Measurements from ENCODE around the gene MCL1.
A peak's percentile ranks its signal among the peaks of the same experiment; 100 is the strongest.
"Not testable (repeated sequence)": the region's sequence is repeated elsewhere in the genome, so short reads cannot be mapped to it uniquely, and the experiment has no call there.

MCL1 gene

DNA sequence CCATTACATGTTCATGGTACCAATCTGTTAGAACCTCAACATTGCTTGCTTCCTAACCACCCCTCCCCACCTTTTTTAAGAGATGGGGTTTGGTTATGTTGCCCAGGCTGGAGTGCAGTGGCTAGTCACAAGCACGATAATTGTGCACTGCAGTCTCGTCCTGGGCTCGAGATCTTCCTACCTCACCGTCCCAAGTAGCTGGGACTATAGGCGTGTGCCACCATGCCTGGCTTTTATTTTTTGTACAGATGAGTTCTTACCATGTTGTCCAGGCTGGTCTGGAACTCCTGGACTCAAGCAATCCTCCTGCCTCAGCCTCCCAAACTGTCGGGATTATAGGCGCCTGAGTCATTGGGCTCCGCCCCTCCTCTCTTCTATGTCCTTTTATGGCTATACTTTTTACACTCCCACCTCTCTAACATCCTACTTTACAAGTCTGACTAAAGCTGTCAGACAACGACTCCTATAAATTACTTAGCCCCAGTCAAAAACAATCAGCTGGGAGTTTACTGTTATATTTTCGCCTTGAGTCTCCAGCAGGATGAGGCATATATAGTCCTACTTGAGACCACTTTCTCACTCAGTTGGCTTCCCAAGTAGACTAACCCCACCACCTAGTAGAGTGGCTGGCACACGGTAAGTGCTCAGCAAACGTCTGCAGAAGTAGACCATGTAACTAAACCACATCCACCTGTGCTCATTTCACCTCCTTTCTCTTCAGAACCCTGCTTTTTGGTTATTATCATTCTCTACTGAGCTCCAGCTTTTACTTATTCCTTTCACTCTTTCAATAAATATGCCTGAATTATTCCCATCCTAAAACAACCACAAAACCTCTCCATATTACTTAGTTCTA is 36.2 kb upstream of the MCL1 start:
- H3K9ac ChIP-seq (ENCODE audit: low read depth, low read length): no peak overlapping the region
- H3K9me3 ChIP-seq (replicated peaks; ENCODE audit: low read length): no peaks in the 10 kb centered on the region
- no peaks in the 10 kb centered on the region for H3K27me3 ChIP-seq (ENCODE audit: control insufficient read depth, insufficient read depth, low read length)
- H3K36me3 ChIP-seq (ENCODE audit: insufficient read depth, low read length): peaks cover 10% of the 10 kb centered on the region
- H3K4me2 ChIP-seq (ENCODE audit: low read length): no peak overlapping the region
- H3K4me1 ChIP-seq (ENCODE audit: control insufficient read depth, insufficient read depth, low read length): peaks cover 56% of the 10 kb centered on the region
- no peak overlapping the region for H3K4me3 ChIP-seq (ENCODE audit: low read length)

DNA sequence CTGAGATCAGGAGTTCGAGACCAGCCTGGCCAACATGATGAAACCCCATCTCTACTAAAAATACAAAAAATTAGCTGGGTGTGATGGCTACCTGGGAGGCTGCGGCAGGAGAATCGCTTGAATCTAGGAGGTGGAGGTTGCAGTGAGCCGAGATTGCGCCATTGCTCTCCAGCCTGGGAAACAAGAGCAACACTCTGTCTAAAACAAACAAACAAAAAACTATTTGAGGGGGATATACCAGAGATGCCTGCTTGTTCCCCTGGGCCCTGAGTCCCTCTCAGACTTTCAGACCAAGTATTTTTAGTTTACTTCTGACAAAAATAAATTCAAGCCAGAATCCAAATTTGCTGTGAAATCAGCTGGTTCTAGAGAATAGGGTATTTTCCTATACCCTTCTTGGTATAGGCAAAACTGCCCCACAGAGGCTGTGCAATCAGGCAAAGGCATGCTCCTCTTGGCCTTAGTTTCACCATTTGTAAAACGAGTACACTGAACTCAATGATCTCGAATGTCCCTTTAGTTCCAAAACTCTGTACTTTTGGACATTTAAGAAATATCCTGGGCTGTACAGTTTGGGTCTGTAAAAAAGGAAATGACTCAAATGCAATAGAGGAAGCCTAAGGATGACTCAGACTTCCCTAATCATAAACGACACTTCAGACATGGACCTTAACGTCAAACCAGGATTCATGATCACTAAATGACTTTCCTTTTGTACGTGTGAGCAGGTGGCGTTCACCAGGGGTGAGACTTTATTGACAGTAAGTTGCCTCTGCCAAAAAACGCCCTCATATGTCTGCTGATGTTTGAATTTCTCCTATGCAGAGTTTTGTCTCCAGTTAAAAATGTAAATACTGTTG is 33.9 kb upstream of the MCL1 start:
- H3K4me1 ChIP-seq (ENCODE audit: control insufficient read depth, insufficient read depth, low read length): peaks cover 45% of the 10 kb centered on the region

DNA sequence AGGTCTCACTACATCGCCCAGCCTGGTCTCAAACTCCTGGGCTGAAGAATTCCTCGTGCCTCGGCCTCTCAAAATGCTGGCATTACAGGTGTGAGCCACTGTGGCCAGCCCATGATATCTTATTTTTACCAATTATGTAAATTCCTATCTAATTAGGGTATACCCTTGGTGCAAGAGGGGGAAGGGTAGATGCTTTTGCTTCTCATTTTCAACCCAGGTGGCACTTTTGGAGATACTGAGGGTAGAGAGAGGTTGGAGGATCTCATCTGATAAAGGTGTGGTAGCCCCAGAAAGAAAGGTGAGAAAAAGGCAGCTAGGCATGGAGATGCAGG is 32.6 kb upstream of the MCL1 start:
- peaks cover 45% of the 10 kb centered on the region for H3K4me1 ChIP-seq (ENCODE audit: control insufficient read depth, insufficient read depth, low read length)
- peak overlapping the region; percentile 87 for H3K9ac ChIP-seq (ENCODE audit: low read depth, low read length)
- H3K36me3 ChIP-seq (ENCODE audit: insufficient read depth, low read length): peaks cover 5% of the 10 kb centered on the region
- no peaks in the 10 kb centered on the region for H3K27me3 ChIP-seq (ENCODE audit: control insufficient read depth, insufficient read depth, low read length)
- peak overlapping the region; percentile 68 for H3K4me2 ChIP-seq (ENCODE audit: low read length)
- no peaks in the 10 kb centered on the region for H3K9me3 ChIP-seq (replicated peaks; ENCODE audit: low read length)
- peak overlapping the region; percentile 32 for H3K4me3 ChIP-seq (ENCODE audit: low read length)

More for the DNA sequence above, 33.9 kb upstream of the MCL1 start:
- Histone ChIP-seq H3K36me3 (ENCODE audit: insufficient read depth, low read length) (peaks cover 6% of the 10 kb centered on the region), H3K4me2 (ENCODE audit: low read length) (peak overlapping the region; percentile 68), H3K9me3 (replicated peaks; ENCODE audit: low read length) (no peaks in the 10 kb centered on the region), H3K4me3 (ENCODE audit: low read length) (peak overlapping the region; percentile 25), H3K27me3 (ENCODE audit: control insufficient read depth, insufficient read depth, low read length) (no peaks in the 10 kb centered on the region), H3K9ac (ENCODE audit: low read depth, low read length) (peak overlapping the region; percentile 80)

DNA sequence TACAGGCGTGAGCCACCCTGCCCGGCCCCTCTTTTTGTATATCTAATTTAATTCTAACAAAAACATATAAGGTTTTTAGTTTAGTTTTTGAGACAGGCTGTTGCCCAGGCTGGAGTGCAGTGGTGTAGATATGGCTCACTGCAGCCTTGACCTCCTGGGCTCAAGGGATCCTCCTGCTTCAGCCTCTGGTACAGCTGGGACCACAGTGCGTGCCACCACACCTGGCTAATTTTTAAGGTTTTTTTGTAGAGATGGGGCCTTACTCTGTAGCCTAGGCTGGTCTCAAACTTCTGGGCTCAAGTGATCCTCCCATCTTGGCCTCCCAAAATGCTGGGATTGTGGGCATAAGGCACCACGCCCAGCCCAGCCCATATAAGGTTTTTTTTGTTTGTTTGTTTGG is 31.2 kb upstream of the MCL1 start:
- Histone ChIP-seq H3K4me2 (ENCODE audit: low read length) (no peak overlapping the region), H3K4me3 (ENCODE audit: low read length) (no peak overlapping the region), H3K27me3 (ENCODE audit: control insufficient read depth, insufficient read depth, low read length) (no peaks in the 10 kb centered on the region), H3K4me1 (ENCODE audit: control insufficient read depth, insufficient read depth, low read length) (peaks cover 45% of the 10 kb centered on the region), H3K36me3 (ENCODE audit: insufficient read depth, low read length) (no peaks in the 10 kb centered on the region), H3K9ac (ENCODE audit: low read depth, low read length) (peak overlapping the region; percentile 75), H3K9me3 (replicated peaks; ENCODE audit: low read length) (no peaks in the 10 kb centered on the region)

DNA sequence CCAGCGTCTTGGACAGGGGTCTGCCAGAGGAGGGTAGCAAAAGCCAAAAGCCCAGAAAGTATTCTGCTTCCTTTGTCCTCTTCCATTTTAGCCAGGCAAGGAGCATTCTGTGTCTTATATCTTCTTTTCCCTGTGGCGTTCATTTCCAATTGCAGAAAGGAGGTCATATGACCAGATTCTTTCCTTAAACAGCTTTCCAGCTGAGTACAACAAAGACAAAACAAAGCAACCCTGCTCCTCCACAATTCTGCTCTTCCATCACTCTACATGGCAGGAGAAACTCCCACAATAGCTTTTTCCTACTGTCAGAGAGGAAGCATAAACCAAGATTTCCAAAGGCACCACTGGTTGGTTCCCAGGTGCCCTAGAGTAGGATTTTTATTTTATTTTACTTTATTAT is 30.3 kb upstream of the MCL1 start:
- Histone ChIP-seq H3K4me2 (ENCODE audit: low read length) (no peak overlapping the region), H3K4me1 (ENCODE audit: control insufficient read depth, insufficient read depth, low read length) (peaks cover 45% of the 10 kb centered on the region), H3K9me3 (replicated peaks; ENCODE audit: low read length) (no peaks in the 10 kb centered on the region), H3K4me3 (ENCODE audit: low read length) (no peak overlapping the region), H3K36me3 (ENCODE audit: insufficient read depth, low read length) (no peaks in the 10 kb centered on the region), H3K9ac (ENCODE audit: low read depth, low read length) (peak overlapping the region; percentile 37), H3K27me3 (ENCODE audit: control insufficient read depth, insufficient read depth, low read length) (no peaks in the 10 kb centered on the region)

DNA sequence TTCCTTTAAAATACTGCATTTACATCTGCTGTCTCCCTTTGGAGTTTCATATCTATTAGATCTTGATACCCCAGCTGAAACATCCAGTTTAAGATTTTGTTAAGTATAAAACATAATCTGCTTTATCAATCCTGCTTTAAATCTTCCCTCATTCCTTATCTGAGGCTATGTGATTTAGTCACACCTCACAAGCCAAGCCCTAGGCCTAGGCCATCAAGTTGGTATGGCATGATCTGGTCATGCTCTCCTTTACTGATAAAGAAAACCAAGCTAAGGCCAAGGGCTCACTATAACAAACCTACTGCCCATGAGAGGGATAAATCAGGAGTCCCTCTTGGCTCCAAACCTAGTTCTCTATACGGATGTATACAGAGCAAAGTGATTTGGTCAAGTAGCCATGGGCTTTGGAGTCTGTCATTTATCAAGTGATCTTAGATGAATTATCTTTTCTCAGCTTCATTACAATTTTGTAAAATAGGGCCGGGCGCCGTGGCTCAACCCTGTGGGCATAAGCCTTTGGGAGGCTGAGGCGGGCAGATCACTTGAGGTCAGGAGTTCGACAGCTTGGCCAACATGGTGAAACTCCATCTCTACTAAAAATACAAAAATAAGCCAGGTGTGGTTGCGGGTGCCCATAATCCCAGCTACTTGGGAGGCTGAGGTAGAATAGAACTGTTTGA is 27.2 kb upstream of the MCL1 start:
- peaks cover 36% of the 10 kb centered on the region for H3K4me1 ChIP-seq (ENCODE audit: control insufficient read depth, insufficient read depth, low read length)
- H3K9me3 ChIP-seq (replicated peaks; ENCODE audit: low read length): no peaks in the 10 kb centered on the region
- H3K27me3 ChIP-seq (ENCODE audit: control insufficient read depth, insufficient read depth, low read length): no peaks in the 10 kb centered on the region
- H3K36me3 ChIP-seq (ENCODE audit: insufficient read depth, low read length): no peaks in the 10 kb centered on the region
- H3K9ac ChIP-seq (ENCODE audit: low read depth, low read length): no peak overlapping the region
- no peak overlapping the region for H3K4me3 ChIP-seq (ENCODE audit: low read length)
- no peak overlapping the region for H3K4me2 ChIP-seq (ENCODE audit: low read length)

DNA sequence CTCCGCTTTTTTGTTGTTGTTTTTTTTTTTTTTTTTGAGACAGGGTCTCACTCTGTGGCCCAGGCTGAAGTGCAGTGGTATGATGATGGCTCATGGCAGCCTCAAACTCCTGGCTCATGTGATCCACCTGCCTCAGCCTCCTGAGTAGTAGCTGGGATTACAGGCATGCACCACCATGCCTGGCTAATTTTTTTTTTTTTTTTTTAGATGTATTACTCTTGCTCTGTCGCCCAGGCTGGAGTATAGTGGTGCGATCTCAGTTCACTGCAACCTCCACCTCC is 26.0 kb upstream of the MCL1 start:
- H3K9me3 ChIP-seq (replicated peaks; ENCODE audit: low read length); H3K4me2 ChIP-seq (ENCODE audit: low read length); H3K27me3 ChIP-seq (ENCODE audit: control insufficient read depth, insufficient read depth, low read length); H3K36me3 ChIP-seq (ENCODE audit: insufficient read depth, low read length); H3K4me3 ChIP-seq (ENCODE audit: low read length): not testable (repeated sequence)
- peaks cover 27% of the 10 kb centered on the region for H3K4me1 ChIP-seq (ENCODE audit: control insufficient read depth, insufficient read depth, low read length)
- H3K9ac ChIP-seq (ENCODE audit: low read depth, low read length): peak overlapping the region; percentile 60

DNA sequence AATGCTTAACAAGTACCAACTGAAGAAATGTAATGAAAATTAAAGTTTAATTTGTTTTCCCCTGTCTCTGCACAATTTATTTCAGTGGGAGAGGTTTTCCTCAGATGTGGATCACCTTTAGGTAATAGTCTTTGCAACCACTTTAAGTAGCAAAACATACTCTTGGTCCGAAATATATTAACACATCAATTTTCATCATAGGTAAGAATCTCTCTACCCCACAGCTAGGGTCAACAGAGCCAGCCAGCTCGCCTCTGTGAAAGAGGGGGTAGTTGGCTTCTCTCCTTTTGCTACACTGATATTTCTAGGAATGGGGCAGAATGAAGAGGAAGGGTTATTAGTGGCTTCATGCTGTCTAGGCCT is 24.8 kb upstream of the MCL1 start:
- H3K4me3 ChIP-seq (ENCODE audit: low read length): peak overlapping the region; percentile 8
- H3K9me3 ChIP-seq (replicated peaks; ENCODE audit: low read length): no peaks in the 10 kb centered on the region
- peak overlapping the region; percentile 55 for H3K4me2 ChIP-seq (ENCODE audit: low read length)
- peak overlapping the region; percentile 79 for H3K9ac ChIP-seq (ENCODE audit: low read depth, low read length)
- peaks cover 23% of the 10 kb centered on the region for H3K4me1 ChIP-seq (ENCODE audit: control insufficient read depth, insufficient read depth, low read length)
- no peaks in the 10 kb centered on the region for H3K27me3 ChIP-seq (ENCODE audit: control insufficient read depth, insufficient read depth, low read length)
- no peaks in the 10 kb centered on the region for H3K36me3 ChIP-seq (ENCODE audit: insufficient read depth, low read length)

DNA sequence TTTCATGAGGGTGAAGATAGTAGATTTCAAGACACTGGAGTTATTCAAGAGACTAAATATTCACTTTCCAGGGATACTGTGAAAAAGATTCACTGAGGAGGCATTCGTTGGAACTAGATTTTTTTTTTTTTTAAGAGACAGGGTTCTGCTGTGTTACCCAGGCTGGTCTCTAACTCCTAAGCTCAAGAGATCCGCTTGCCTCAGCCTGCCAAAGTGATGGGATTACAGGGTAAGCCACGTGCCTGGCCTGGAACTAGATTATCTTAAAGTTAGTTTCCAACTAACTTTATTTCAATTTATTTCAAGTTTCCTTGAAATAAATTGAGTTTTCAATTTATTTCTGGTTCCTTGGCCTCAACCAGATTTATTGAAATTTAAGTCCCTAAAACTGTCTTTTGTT is 24.3 kb upstream of the MCL1 start:
- H3K27me3 ChIP-seq (ENCODE audit: control insufficient read depth, insufficient read depth, low read length): no peaks in the 10 kb centered on the region
- H3K4me2 ChIP-seq (ENCODE audit: low read length): no peak overlapping the region
- H3K36me3 ChIP-seq (ENCODE audit: insufficient read depth, low read length): no peaks in the 10 kb centered on the region
- peak overlapping the region; percentile 79 for H3K9ac ChIP-seq (ENCODE audit: low read depth, low read length)
- H3K4me3 ChIP-seq (ENCODE audit: low read length): no peak overlapping the region
- peaks cover 23% of the 10 kb centered on the region for H3K4me1 ChIP-seq (ENCODE audit: control insufficient read depth, insufficient read depth, low read length)
- H3K9me3 ChIP-seq (replicated peaks; ENCODE audit: low read length): no peaks in the 10 kb centered on the region

DNA sequence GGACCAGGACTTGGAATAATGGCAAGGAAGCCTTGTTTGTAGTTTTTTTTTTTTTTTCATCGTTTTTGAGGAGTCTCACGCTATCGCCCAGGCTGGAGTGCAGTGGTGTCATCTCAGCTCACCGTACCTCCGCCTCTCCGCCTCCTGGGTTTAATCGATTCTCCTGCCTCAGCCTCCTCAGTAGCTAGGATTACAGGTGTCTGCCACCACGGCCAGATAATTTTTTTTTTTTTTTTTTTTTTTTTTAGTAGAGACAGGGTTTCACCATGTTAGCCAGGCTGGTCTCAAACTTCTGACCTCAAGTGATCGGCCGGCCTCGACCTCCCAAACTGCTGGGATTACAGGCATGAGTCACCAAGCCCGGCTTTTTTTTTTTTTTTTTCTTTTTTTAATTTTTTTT is 23.0 kb upstream of the MCL1 start:
- H3K36me3 ChIP-seq (ENCODE audit: insufficient read depth, low read length); H3K4me3 ChIP-seq (ENCODE audit: low read length); H3K9ac ChIP-seq (ENCODE audit: low read depth, low read length); H3K9me3 ChIP-seq (replicated peaks; ENCODE audit: low read length); H3K27me3 ChIP-seq (ENCODE audit: control insufficient read depth, insufficient read depth, low read length); H3K4me2 ChIP-seq (ENCODE audit: low read length): not testable (repeated sequence)
- H3K4me1 ChIP-seq (ENCODE audit: control insufficient read depth, insufficient read depth, low read length): peaks cover 23% of the 10 kb centered on the region

DNA sequence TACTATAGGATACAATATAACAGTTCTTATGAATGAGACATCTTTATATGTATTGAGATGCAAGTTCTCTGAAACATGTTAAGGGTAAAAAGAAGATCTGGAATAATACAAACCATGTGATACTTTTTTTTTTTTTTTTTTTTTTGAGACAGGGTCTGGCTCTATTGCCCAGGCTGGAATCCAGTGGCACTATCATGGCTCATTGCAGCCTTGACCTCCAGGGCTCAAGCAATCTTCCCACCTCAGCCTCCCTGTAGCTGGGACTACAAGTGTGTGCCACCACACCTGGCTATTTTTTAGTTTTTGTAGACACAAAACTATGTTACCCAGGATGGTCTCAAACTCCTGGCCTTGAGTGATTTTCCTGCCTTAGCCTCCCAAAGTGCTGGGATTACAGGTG is 22.1 kb upstream of the MCL1 start:
- Histone ChIP-seq H3K36me3 (ENCODE audit: insufficient read depth, low read length) (no peaks in the 10 kb centered on the region), H3K4me1 (ENCODE audit: control insufficient read depth, insufficient read depth, low read length) (peaks cover 23% of the 10 kb centered on the region), H3K9me3 (replicated peaks; ENCODE audit: low read length) (no peaks in the 10 kb centered on the region), H3K4me2 (ENCODE audit: low read length) (no peak overlapping the region), H3K27me3 (ENCODE audit: control insufficient read depth, insufficient read depth, low read length) (no peaks in the 10 kb centered on the region), H3K4me3 (ENCODE audit: low read length) (no peak overlapping the region), H3K9ac (ENCODE audit: low read depth, low read length) (no peak overlapping the region)

Data from skeletal muscle satellite cell (primary cell).